NT2/D1 (cell line): ENCODE results near the gene DCN.

Experiments used
- SUZ12 ChIP-seq: IDR thresholded peaks from 2 replicates; pipeline ENCODE4 v1.6.1; 2011; ENCODE audit not compliant: insufficient read length, insufficient read depth; ENCODE audit errors: extremely low read depth
- YY1 ChIP-seq: IDR thresholded peaks from 2 replicates; pipeline ENCODE4 v1.6.1; 2011; ENCODE audit not compliant: insufficient read length, insufficient read depth
- ZNF274 ChIP-seq: IDR thresholded peaks from 2 replicates; pipeline ENCODE4 v1.6.1; 2011; ENCODE audit warnings: mild to moderate bottlenecking, low read depth, low read length

- TF ChIP-seq ZNF274 (no peak), YY1 (no peak), SUZ12 (no peak)
Measured at GRCh38 chr12:91171476-91171875, 11.1 kb downstream of the DCN start.
